HG03442 (cell line): ENCODE measurements around the gene TK2.
"Not testable (repeated sequence)": the region's sequence is repeated elsewhere in the genome, so short reads cannot be mapped to it uniquely, and the experiment has no call there.

Experiments
- ATAC-seq: cut with Tn5 transposase; IDR thresholded peaks from one replicate; pipeline ENCODE4 v1.9.1; 2021; ENCODE audit warnings: mild to moderate bottlenecking, moderate library complexity; ENCODE audit not compliant: unreplicated experiment

Gene TK2

DNA sequence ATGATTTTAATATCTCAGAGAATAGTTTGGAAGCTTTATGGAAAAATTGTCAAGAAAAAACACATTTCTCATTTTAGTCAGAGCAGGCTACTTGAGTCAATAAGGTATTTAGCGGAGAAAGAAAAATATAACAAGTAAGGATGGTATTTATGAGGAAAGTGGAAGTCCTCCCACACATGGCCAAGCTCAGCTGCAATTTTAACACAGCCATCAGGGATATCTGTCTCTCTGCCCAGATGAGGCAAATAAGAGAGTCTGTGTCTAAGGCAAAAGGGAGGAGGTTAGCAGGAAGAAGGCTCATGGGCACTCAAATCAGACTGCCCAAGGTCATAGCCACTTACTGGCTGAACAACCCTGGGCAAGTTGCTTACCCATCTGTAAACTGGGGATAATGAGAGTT lies 24.2 kb upstream of the TK2 start:
- ATAC-seq = no peak

DNA sequence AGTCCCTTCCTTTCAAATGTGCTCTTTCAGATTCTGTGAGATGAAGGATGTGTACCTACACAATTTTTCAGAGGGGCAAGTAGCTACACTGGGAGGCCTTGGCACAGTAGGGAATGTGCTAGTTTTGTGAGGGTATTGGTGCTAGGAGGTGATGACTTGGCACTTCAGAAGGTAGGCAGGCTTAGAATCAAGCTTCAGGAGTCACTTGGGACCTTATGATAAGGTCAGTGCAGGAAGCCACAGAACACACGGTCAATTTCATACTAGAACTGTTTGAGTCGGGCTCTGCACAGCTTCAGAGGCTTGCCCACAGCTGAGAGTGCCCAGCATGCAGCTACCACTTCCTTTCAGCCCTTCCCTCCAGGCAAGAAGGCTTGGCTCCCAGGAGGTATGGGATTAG lies 22.4 kb upstream of the TK2 start:
- ATAC-seq = no peak

DNA sequence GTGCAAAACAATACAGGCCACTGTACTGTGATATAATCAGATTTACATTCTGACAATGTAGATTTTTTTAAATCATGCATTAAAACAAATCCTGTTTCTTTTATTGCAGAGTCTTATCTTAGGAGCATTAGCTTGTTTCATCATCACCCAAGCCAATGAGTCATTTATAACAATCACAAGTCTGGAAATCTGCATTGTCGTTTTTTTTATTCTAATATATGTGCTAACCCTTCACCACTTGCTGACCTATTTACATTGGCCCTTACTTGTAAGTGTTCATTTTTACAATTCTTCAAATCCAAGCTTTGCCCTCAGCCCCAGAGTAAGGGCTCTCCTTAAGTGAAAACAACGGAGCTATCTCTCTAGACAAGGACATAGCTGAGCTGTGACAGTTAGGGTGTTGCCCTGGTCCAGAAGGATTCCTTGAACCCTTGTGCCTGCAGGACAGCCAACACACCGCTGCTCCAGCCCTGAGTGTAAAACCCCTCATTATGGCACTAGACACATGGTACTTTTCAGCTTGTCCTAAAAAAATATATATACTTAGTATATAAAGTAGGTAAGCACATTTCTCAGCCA lies 20.0 kb upstream of the TK2 start:
- no peak for ATAC-seq

DNA sequence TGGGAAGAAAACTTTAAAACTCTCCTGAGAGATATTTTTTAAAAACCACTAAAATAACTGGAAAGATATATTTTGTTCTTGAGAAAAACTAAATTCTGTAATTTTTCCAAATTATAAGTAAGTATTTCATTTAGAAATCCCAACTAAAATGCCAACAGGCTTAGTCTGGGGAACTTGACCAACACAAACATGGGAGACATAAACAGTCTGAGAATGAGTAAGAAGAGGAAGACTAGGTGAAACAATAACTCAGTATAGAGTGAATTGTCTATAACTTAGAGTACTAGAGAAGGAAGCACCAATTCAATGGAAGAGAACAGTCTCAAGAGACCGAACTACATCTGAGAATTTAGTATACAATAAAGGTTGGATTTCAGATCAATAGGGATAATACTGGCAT lies 19.2 kb upstream of the TK2 start:
- ATAC-seq = no peak

DNA sequence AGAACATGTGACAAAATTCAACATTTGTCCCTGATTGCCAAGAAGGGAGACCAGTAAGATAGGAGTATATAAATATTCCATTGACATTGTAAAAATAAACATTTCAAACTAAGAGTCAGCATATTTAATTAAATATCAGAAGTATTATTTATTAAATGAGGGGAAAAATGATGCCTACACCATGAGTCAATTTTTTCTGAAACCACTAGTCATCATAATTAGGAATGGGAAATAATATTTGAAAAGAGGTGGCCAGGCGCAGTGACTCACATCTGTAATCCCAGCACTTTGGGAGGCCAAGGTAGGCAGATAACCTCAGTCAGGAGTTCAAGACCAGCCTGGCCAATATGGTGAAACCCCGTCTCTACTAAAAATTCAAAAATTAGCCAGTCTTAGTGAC lies 18.4 kb upstream of the TK2 start:
- no peak for ATAC-seq

DNA sequence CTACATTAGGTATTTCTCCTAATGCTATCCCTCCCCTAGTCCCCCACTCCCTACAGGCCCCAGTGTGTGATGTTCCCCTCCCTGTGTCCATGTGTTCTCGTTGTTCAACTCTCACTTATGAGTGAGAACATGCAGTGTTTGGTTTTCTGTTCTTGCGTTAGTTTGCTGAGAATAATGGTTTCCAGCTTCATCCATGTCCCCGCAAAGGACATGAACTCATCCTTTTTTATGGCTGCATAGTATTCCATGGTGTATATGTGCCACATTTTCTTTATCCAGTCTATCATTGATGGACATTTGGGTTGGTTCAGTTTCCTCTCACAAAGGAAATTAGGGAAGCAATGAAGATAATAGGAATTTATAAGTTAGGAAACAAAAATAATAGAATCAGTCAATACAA lies 17.3 kb upstream of the TK2 start:
- ATAC-seq = not testable (repeated sequence)

DNA sequence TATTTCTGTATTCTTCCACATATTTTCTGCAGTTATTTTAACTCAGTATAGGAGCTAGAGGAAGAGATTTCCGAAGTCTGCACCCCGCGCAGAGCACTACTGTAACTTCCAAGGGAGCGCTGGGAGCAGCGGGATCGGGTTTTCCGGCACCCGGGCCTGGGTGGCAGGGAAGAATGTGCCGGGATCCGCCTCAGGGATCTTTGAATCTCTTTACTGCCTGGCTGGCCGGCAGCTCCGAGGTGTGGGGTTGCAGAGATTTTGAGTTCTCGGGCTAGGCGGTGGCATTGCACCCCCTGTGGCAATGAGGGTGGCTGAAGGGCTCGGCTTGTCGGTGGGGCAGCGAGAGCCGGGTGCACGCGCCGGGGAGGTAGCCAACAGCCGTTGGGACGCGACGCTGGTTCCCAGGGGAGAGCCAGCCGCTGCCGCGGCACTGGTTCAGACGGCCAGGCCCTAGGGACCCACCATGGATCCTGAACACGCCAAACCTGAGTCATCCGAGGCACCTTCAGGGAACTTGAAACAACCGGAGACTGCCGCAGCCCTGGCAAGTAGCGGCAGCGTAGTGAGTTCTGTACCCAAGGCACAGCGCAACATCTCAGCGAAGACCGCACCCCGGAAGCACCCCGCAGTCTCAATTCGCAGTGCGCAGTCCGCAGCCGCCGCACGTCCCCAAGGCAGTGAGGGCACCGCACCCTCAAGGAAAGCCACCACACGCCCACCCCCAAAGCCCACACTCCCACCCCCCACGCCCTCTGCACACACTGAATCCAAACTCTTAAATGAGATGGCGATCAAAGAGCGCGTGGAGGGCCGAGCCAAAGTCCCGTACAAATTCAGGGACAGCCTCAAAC lies 16.4 kb upstream of the TK2 start, which contains the start of gene CMTM1:
Gene CMTM1, plus strand, starts transcription at position 389 of the 851 bp plus-strand sequence. Its CDS starts 75 bp downstream, at position 464.
- no peak for ATAC-seq

DNA sequence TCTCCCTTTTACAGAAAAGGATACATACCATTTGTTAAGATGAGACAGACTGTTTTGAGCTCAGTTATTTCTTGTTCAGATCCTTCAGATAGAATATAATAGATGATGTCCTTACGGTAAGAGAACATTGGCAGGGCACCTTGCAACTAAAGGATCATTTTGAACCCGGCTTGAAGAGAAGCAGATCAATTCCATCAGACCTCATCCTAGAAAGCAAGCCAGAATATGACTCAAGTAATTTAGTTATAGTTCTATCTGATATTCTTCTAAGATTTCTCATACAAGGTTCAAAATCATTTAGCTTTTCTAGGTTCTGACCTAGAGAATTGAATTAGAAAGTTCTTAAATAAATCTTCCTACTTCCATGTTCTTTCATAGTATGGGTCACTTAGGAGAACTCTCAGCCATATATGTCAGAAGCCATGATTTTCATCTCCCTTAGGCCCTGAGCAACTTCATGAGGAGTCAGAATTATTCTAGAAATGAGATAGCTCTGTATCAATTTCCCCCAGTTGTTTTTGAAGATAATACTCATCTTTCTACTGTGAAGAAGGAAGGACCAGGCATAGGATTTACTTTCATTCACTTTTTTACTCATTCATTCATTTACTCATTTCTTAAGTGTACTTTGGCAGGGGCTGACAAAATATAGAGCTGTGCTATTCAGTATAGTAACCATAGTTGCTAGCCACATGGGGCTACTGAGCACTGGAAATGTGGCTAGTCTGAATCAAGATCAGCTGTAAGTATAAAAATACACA lies 13.8 kb upstream of the TK2 start:
- no peak for ATAC-seq

DNA sequence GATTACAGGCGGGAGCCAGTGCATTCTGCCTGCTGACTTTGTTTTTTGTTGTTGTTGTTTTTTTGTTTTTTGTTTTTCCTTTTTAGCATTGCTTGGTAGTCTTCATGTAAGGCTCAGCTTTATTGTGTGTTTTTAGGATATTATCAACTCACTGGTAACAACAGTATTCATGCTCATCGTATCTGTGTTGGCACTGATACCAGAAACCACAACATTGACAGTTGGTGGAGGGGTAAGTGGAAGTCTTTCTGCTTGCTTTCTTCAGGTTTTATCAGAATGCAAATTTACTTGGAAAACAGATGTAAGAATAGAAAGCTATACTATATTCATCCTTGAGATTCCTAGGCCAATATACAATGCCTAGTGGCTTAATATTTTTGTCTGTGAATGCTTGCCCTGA lies 13.1 kb upstream of the TK2 start:
- no peak for ATAC-seq

DNA sequence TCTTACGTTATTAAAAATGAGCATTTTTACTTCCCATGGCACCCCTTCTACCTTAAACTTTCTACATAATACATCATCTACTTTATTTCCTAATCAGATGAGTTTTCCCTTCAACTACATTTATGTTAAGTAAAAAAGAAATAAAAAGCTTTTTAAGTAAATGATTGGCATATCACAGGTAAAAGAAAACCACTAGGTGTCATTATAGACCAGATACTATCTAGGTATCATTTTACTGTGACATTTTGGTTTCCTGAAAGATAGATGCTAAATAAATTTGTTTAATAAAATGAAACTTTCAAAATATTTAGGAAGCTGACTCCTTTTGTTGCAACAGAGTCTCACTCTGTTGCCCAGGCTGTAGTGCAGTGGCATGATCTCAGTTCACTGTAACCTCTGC lies 12.5 kb upstream of the TK2 start:
- no peak for ATAC-seq

DNA sequence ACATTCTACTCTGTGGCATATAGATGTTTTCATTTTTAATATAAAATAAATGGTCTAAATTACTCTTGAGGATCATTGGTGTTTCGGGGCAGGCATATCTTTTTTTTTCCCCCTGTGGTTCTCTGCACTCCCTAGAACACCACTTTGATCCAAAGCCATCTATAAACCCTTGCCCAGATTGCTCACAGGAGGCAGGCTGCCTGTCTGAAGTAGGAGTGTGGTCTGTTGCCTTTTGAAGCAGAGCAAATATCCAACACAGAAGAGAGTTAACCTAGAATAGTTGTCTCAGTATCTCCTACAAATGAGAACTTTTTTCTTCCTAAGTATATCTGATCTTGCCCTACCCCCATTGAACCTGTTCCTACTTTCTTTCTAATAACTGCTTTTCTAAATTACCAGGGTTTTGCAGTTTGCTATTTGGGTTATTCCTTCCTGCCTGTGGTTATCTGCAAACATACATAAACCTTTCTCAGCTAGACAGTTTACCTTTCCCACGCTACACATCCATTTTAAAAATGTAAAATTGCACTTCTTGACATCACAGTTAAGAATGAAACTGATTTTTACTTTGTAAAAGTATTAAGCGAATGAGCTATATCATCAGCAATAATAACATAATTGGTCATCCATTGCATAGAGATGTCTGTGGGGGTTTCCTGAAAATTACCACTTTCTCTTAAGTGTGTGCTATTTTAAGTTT lies 11.6 kb upstream of the TK2 start:
- no peak for ATAC-seq

DNA sequence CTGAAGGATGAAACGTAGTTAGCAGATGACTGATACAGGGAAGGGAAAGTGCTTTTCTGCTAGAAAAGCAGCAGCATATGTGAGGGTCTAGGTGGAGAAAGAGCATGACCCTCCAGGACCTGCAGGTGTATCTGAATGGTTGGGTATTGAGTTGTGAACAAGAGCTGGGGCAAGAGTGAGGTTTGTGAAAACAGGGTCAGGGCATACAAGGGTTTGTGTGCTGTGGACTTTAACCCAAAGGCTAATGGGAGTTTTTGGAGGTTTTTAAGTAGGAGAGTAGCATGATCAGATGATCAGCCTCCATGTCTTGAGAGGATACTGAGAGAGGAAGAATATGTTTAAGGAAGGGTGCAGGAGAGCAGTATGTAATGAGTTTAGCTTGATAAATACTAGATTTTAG lies 10.2 kb upstream of the TK2 start:
- ATAC-seq = no peak

DNA sequence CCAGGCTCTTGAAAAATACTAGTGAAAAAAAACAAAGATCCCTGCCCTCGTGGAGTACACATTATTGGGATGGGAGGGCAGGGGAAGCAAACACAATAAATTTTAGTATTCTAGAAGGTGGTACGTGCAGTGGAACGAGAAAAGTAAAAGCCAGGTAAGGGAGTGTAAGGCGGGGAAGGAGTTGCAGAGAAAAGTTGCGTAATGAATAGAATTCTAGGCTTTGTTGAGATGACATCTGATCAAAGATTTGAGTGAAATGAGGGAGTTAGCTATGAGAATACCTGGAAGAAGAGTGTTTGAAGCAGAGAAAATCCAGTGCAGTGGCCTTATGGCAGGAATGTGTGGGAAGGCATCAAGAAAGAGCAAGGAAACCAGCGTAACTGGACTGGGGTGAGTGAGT lies 4.6 kb upstream of the TK2 start:
- no peak for ATAC-seq

DNA sequence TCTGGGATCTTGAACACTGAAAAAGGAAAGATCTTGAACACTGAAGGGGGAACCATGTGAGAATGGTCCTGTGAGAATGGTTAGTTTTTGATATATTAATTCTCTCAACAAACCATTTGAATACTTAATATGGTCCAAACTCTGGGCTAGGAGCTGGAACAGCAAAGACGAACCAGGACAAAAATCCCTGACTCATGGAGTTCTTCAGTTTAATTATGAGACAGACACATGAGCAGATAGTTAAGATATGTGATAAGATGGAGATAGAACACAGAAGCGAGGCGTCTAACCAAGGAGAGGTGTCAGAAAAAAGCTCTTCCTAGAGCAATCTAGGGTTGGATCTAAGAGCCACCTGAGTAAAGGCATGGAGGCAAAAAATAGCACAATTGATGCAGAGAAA lies 4.1 kb upstream of the TK2 start:
- ATAC-seq = no peak

DNA sequence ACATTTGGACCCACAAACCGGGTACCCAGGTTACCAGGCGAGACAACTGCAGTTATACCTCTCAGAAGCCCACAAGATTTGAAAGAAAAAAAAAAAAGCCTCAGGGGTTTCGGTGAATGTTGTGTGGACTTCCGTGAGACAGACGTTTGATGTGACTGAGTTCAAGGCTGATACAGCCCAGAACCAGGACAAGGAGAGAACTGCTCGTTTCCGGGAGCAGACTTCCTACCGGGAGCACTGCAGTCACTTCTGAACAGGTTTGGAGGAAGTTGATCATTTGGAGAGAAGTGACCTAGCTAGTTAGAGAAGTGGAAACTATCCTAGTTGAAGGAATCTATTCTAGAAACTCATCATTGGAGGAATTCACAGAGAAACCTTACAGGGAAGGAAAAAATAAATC lies 3.3 kb upstream of the TK2 start:
- ATAC-seq = no peak

DNA sequence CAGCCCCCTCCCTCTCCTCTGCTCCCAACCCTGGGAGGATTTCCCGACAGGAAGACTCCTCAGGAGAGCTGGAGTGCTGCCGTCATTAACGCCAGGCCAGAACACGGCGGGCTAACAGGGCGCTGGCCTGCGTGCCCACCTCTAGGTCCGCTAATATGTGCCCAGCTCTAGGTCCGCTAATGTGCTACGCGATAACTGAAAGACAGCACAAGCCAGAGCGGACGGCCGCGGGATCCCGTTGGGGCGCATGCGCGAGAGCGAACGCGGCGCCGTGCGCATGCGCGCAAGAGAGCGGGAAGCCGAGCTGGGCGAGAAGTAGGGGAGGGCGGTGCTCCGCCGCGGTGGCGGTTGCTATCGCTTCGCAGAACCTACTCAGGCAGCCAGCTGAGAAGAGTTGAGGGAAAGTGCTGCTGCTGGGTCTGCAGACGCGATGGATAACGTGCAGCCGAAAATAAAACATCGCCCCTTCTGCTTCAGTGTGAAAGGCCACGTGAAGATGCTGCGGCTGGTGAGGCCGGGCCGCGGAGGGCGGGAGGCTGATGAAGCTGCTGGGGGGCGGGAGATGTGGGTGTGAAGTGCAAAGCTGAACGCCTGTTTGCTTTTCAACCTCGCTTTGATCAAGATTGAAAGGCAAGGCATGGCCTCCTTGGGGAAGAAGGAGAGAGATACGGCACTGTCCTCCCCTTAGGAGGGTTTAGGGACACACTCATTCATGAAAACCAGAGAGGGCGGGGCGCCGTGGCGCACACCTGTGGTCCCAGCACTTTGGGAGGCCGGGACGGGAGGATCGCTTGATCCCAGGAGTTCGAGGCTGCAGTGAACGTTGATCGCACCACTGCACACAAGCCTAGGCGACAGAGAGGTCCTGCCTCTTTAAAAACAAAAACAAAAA lies 2.6 kb upstream of the TK2 start, which contains the start of gene CKLF:
Gene CKLF, plus strand, starts transcription at position 291 of the 892 bp plus-strand sequence. Its CDS starts 140 bp downstream, at position 431.
- ATAC-seq = peak; percentile 72

DNA sequence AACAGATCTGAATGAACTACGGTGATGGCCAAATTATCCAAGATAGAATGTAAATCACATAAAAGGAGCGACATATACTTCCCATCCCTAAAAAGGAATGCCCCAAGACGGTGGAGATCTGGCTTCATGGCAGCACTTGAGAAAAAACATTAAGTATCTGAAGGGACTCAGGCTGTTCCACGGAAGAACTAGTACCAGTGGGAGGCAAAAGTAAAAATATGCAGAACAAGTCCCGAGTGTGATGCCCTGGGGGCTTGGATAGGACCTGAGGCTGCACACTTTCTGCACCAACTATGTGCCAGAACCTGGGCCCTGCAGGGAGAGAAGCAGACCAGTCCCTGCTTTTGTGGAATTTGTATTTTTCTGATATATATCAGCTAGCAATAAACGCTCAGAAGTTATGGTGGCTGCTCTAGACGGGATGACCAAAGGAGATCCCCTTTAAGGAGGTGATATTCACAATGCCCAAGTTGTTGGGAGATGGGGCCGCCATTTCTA lies 1.9 kb upstream of the TK2 start:
- ATAC-seq = peak; percentile 2

DNA sequence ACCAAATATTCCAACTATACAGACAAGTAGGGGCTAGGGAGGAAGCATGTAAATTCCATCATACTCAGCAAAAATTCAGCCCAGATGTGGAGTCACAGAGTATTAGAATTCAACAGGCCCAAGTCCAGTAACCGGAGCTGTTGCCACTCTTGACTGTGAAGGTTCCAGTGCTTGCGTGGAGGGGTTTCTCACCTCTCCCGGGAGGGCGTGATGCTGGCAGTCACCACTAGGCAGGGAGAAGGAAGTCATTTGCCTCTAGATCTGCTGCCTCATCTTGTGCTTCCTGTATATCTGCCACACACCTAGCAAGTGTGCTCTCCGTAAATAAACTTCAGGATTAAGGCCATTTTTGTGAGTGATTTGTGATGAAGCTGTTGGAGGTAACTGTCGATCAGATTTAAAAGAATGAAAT lies 1.4 kb upstream of the TK2 start:
- ATAC-seq = no peak

DNA sequence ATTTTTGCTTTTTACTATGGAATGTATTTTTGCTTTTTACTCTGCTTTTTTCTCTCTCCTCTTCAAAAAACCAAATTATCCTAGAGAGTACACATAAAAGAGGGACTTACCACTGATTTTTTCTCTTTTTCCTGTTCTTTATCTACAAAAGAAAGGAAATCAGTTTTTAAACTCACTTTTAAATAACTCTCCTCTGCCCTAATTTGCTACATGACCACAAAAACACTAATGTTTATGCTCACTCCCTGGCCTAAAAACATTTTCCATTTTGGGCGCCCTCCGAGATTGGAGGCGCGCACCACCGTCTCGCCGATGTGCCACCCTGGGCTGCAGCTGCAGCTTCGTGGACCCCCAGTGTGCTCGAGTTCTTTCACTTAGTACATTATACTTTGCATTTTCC lies 1.1 kb downstream of the TK2 start:
- no peak for ATAC-seq

DNA sequence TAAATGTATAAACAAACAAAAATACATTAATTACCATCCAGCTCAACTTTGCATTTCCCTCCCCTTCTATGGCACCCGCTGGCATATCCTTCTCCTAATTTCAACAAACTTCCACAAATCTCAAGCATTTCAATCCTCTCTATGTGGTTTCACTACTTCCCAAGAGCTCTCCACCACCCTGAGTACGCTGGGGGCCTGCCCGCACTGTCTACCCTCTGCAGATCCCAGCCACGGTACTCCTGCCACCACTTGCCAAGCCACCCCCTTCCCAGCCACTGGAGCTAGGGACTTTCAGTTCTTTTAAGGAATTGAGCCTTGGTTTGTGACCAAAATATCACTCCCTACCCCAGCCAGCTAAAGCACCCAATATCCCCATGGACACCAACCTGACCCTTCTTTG lies 1.9 kb downstream of the TK2 start:
- ATAC-seq = no peak
